IMR-90 (cell line): ENCODE results near the gene LDLRAD4. TPM values are rescaled to one million over a fixed set of nuclear protein-coding genes. Genes with fewer than 3 reads are reported as not detected.

Experiments used
- ATAC-seq: fragments of 200-7000 bp; cut with Tn5 transposase; 2 replicates; pipeline ENCODE4 v1.9.1; 2020; ENCODE audit warnings: low read depth, mild to moderate bottlenecking, moderate library complexity
- BruUV-seq: library from RNA; stranded (reverse); fragments of 400-500 nt; replicated peaks from 2 replicates; lab custom pipeline; 2021; lab: Mats Ljungman, UMichigan
- CTCF ChIA-PET: fragments of 300-600 bp; formaldehyde crosslinking; extraction: SDS; loops from one replicate; lab custom pipeline; 2021; ENCODE audit warnings: antibody characterized with exemption; lab: Yijun Ruan, JAX
- POLR2A ChIA-PET: fragments of 300-600 bp; sonication (Branson Sonifier 250); formaldehyde crosslinking; loops from one replicate; lab custom pipeline; 2022; ENCODE audit warnings: antibody characterized with exemption; ENCODE audit not compliant: unreplicated experiment; lab: Charles Lee
- DNase-seq: peaks from one replicate; pipeline ENCODE4 v3.0.0; 2013
- H2AFZ ChIP-seq: replicated peaks from 2 replicates; pipeline ENCODE3; 2013; ENCODE audit warnings: low read length, mild to moderate bottlenecking; ENCODE audit not compliant: poor library complexity
- H2AK5ac ChIP-seq: 2 replicates; pipeline ENCODE4 v1.6.1; 2013; ENCODE audit warnings: low read depth, low read length, inconsistent platforms
- H2AK9ac ChIP-seq: replicated peaks from 2 replicates; pipeline ENCODE3; 2013; ENCODE audit warnings: mild to moderate bottlenecking, low read depth, low read length, moderate library complexity; ENCODE audit not compliant: poor library complexity
- H2BK120ac ChIP-seq: 2 replicates; pipeline ENCODE4 v1.6.1; 2013; ENCODE audit warnings: low read depth, low read length, inconsistent platforms
- H2BK15ac ChIP-seq: 3 replicates; pipeline ENCODE4 v1.6.1; 2013; ENCODE audit warnings: low read depth, low read length, inconsistent platforms
- H2BK20ac ChIP-seq: 2 replicates; pipeline ENCODE4 v1.6.1; 2013; ENCODE audit warnings: low read depth, mild to moderate bottlenecking, inconsistent platforms, low read length, moderate library complexity
- H2BK5ac ChIP-seq: 2 replicates; pipeline ENCODE4 v1.6.1; 2013; ENCODE audit warnings: mild to moderate bottlenecking, low read depth, low read length, inconsistent platforms; ENCODE audit not compliant: poor library complexity, severe bottlenecking
- H3K14ac ChIP-seq: replicated peaks from 2 replicates; pipeline ENCODE4 v1.6.1; 2013; ENCODE audit warnings: low read depth, low read length, inconsistent platforms
- H3K18ac ChIP-seq: 2 replicates; pipeline ENCODE4 v1.6.1; 2013; ENCODE audit warnings: low read depth, low read length, control low read depth
- H3K23ac ChIP-seq: 2 replicates; pipeline ENCODE4 v1.6.1; 2013; ENCODE audit warnings: low read depth, low read length, inconsistent platforms
- H3K27ac ChIP-seq: 2 replicates; pipeline ENCODE4 v1.5.1; 2013; ENCODE audit warnings: mild to moderate bottlenecking, control low read depth, low read length; ENCODE audit not compliant: insufficient read depth
- H3K27me3 ChIP-seq: 2 replicates; pipeline ENCODE4 v1.6.1; 2013; ENCODE audit warnings: low read length; ENCODE audit not compliant: control insufficient read depth, insufficient read depth
- H3K36me3 ChIP-seq: 2 replicates; pipeline ENCODE4 v1.6.1; 2013; ENCODE audit warnings: low read length, mixed read lengths; ENCODE audit not compliant: control insufficient read depth, insufficient read depth
- H3K4ac ChIP-seq: 2 replicates; pipeline ENCODE4 v1.6.1; 2013; ENCODE audit warnings: low read depth, low read length, inconsistent platforms
- H3K4me1 ChIP-seq: 2 replicates; pipeline ENCODE4 v1.6.1; 2013; ENCODE audit warnings: low read length, mixed read lengths; ENCODE audit not compliant: control insufficient read depth, insufficient read depth
- H3K4me2 ChIP-seq: 2 replicates; pipeline ENCODE4 v1.6.1; 2013; ENCODE audit warnings: low read depth, mild to moderate bottlenecking, control low read depth, low read length, moderate library complexity
- H3K4me3 ChIP-seq: 2 replicates; pipeline ENCODE4 v1.5.1; 2013; ENCODE audit warnings: low read depth, mild to moderate bottlenecking, control low read depth, low read length, moderate library complexity; ENCODE audit not compliant: insufficient read depth
- H3K56ac ChIP-seq: 2 replicates; pipeline ENCODE4 v1.6.1; 2013; ENCODE audit warnings: low read length, inconsistent platforms; ENCODE audit not compliant: insufficient read depth; ENCODE audit errors: extremely low read depth
- H3K79me1 ChIP-seq, 2 experiments: 2 replicates each; pipeline ENCODE4 v1.6.1; 2013; ENCODE audit warnings: low read length in 2 of 2, inconsistent platforms in 1 of 2, low read depth in 1 of 2
- H3K9ac ChIP-seq: 2 replicates; pipeline ENCODE4 v1.6.1; 2013; ENCODE audit warnings: low read depth, low read length, control low read depth
- H3K9me1 ChIP-seq: 2 replicates; pipeline ENCODE4 v1.6.1; 2013; ENCODE audit warnings: low read length, inconsistent platforms; ENCODE audit not compliant: insufficient read depth
- H3K9me3 ChIP-seq: 2 replicates; pipeline ENCODE4 v1.6.1; 2013; ENCODE audit warnings: low read length; ENCODE audit not compliant: control insufficient read depth, insufficient read depth
- H4K20me1 ChIP-seq: 2 replicates; pipeline ENCODE4 v1.6.1; 2013; ENCODE audit warnings: low read length, inconsistent platforms; ENCODE audit not compliant: insufficient read depth
- H4K5ac ChIP-seq: 2 replicates; pipeline ENCODE4 v1.6.1; 2013; ENCODE audit warnings: mild to moderate bottlenecking, low read depth, low read length, control low read depth
- H4K8ac ChIP-seq, 2 experiments: 2 replicates each; pipeline ENCODE4 v1.6.1; 2013; ENCODE audit warnings: low read depth in 2 of 2, low read length in 2 of 2, control low read depth in 1 of 2, inconsistent platforms in 1 of 2
- H4K91ac ChIP-seq: 2 replicates; pipeline ENCODE4 v1.6.1; 2013; ENCODE audit warnings: low read depth, low read length, inconsistent platforms; ENCODE audit not compliant: insufficient read depth
- BHLHE40 ChIP-seq: fragments of 150-350 bp; IDR thresholded peaks from 2 replicates; pipeline ENCODE4 v1.6.1; 2016; ENCODE audit warnings: mild to moderate bottlenecking, low read depth, low read length
- CEBPB ChIP-seq: IDR thresholded peaks from 2 replicates; pipeline ENCODE4 v1.6.1; 2012; ENCODE audit warnings: low read depth, low read length, improper control_type of control experiment
- CHD1 ChIP-seq: IDR thresholded peaks from 2 replicates; pipeline ENCODE4 v1.6.1; 2012; ENCODE audit warnings: low read depth, low read length, improper control_type of control experiment
- FOS ChIP-seq: fragments of 150-350 bp; IDR thresholded peaks from 2 replicates; pipeline ENCODE4 v1.6.1; 2016; ENCODE audit warnings: low read depth, low read length
- MAFK ChIP-seq: IDR thresholded peaks from 2 replicates; pipeline ENCODE4 v1.6.1; 2012; ENCODE audit warnings: low read depth, low read length, improper control_type of control experiment
- MAZ ChIP-seq: IDR thresholded peaks from 2 replicates; pipeline ENCODE4 v1.6.1; 2012; ENCODE audit warnings: low read depth, mild to moderate bottlenecking, low read length, improper control_type of control experiment, moderate library complexity, borderline replicate concordance
- MXI1 ChIP-seq: IDR thresholded peaks from 2 replicates; pipeline ENCODE4 v1.6.1; 2012; ENCODE audit warnings: low read depth, mild to moderate bottlenecking, low read length, moderate library complexity, borderline replicate concordance
- NFE2L2 ChIP-seq: fragments of 150-350 bp; IDR thresholded peaks from 2 replicates; pipeline ENCODE4 v1.6.1; 2016; ENCODE audit warnings: low read depth, mild to moderate bottlenecking, low read length
- POLR2A ChIP-seq: IDR thresholded peaks from 2 replicates; pipeline ENCODE4 v1.6.1; 2012; ENCODE audit warnings: mild to moderate bottlenecking, low read depth, low read length
- RAD21 ChIP-seq: IDR thresholded peaks from 2 replicates; pipeline ENCODE4 v1.6.1; 2012; ENCODE audit warnings: low read length, improper control_type of control experiment
- RCOR1 ChIP-seq: IDR thresholded peaks from 2 replicates; pipeline ENCODE4 v1.6.1; 2012; ENCODE audit warnings: mild to moderate bottlenecking, low read length, improper control_type of control experiment; ENCODE audit not compliant: insufficient replicate concordance
- RFX5 ChIP-seq: IDR thresholded peaks from 2 replicates; pipeline ENCODE4 v1.8.0; 2012; ENCODE audit warnings: low read depth, mild to moderate bottlenecking, low read length, moderate library complexity
- SMC3 ChIP-seq: fragments of 150-350 bp; IDR thresholded peaks from 2 replicates; pipeline ENCODE4 v1.6.1; 2016; ENCODE audit warnings: low read depth, mild to moderate bottlenecking, antibody characterized with exemption, low read length, moderate library complexity
- WGBS, 2 experiments: methylation state at CpG; one replicate each; pipeline versions ENCODE4 v1.1.5 to v1.1.7; 2013; ENCODE audit warnings: missing lambda C conversion rate in 2 of 2; ENCODE audit not compliant: insufficient read length in 1 of 2; ENCODE audit errors: extremely low coverage in 2 of 2; 5-methylcytosine and 5-hydroxymethylcytosine counted together
- dilution Hi-C: fragments of 300-500 bp; cut with HindIII; formaldehyde crosslinking; loops from one replicate; pipeline ENCODE4 v1.14.3; 2018; ENCODE audit warnings: low sequenced_read_pairs; ENCODE audit not compliant: unreplicated experiment
- in situ Hi-C: fragments of 300-500 bp; cut with MboI; formaldehyde crosslinking; loops from 3 replicates; pipeline ENCODE4 v1.14.3; 2019; ENCODE audit warnings: low sequenced_read_pairs, inconsistent platforms, mixed read lengths
- intact Hi-C: fragments of 100-400 bp; cut with micrococcal nuclease; formaldehyde crosslinking; loops from 2 replicates; pipeline ENCODE4 v1.10.0; 2022
- polyA plus RNA-seq, 3 experiments: library from polyadenylated mRNA; depleted of rRNA; stranded (reverse); fragments of >200 nt; gene quantifications; 2 replicates each; pipeline ENCODE4 v1.2.3, GENCODE V29; 2012; ENCODE audit warnings: low replicate concordance in 1 of 3
- total RNA-seq: library from RNA; depleted of rRNA; stranded (reverse); fragments of >200 nt; gene quantifications from 2 replicates; pipeline ENCODE4 v1.2.3, GENCODE V29; 2012
- TF ChIP-seq, protein P1 (sequence below): fragments of 150-350 bp; IDR thresholded peaks from 2 replicates; pipeline ENCODE4 v1.6.1; 2017; ENCODE audit warnings: mild to moderate bottlenecking, antibody characterized with exemption, low read length, low read depth
- TF ChIP-seq, protein P2 (sequence below): conservative IDR thresholded peaks from 2 replicates; pipeline ENCODE4 v1.5.1; 2012; ENCODE audit warnings: mild to moderate bottlenecking, low read depth, low read length, improper control_type of control experiment
- TF ChIP-seq, protein P3 (sequence below): fragments of 150-350 bp; IDR thresholded peaks from 2 replicates; pipeline ENCODE4 v1.6.1; 2016; ENCODE audit warnings: low read depth, mild to moderate bottlenecking, low read length, moderate library complexity, borderline replicate concordance

The LDLRAD4 gene
- total and polyA plus RNA-seq, 2 of the 4 experiments (the other 2 are of a cell fraction), result not detected

DNA sequence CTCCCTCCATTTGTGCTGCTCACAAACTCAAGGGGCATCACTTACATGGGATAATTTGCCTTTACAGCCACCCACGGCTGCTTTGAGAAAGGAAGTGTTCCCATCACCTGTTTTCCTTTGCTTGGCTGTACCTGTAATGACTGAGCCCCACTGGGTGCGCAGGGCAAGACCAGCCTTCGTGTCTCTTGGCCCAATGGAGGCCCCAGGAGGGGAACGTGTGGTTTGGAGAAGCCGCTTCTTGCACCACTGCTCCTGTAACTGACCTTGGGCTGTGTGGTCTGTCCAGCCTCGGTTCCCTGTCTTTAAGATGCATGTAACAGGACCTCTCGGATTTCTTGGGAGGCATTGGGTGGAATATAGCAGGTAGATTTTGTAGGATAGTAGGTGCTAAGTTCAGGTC is 41.1 kb downstream of the LDLRAD4 start:
- H3K4ac ChIP-seq, result no peak overlapping the region
- H4K8ac ChIP-seq, result no peak overlapping the region
- in situ Hi-C loops, result no loop called here
- no peak overlapping the region for H3K4me3 ChIP-seq
- no peak overlapping the region for H3K4me2 ChIP-seq
- no peak overlapping the region for H3K56ac ChIP-seq
- ChIA-PET POLR2A (no interaction called here), CTCF (no interaction called here)
- no peak overlapping the region for H3K14ac ChIP-seq
- no peaks in the 10 kb centered on the region for H3K9me1 ChIP-seq
- H3K4me1 ChIP-seq, result no peaks in the 10 kb centered on the region
- WGBS, 2 experiments, result 21% methylated on average over 2 of the region's 7 CpGs; no CpG with 5 or more reads in 1 of the 2 experiments
- no peak overlapping the region for H4K91ac ChIP-seq
- no peak overlapping the region for H2BK20ac ChIP-seq
- no peaks in the 10 kb centered on the region for H3K9me3 ChIP-seq
- H3K9ac ChIP-seq, result no peak overlapping the region
- H3K36me3 ChIP-seq, result no peaks in the 10 kb centered on the region
- no peak overlapping the region for H3K23ac ChIP-seq
- TF ChIP-seq RFX5 (no peak), CHD1 (no peak), RCOR1 (no peak), FOS (no peak), SMC3 (no peak), CEBPB (no peak), BHLHE40 (no peak), RAD21 (no peak), POLR2A (no peak), MAFK (no peak), MAZ (no peak), NFE2L2 (no peak), MXI1 (no peak)
- TF ChIP-seq, protein P1, sequence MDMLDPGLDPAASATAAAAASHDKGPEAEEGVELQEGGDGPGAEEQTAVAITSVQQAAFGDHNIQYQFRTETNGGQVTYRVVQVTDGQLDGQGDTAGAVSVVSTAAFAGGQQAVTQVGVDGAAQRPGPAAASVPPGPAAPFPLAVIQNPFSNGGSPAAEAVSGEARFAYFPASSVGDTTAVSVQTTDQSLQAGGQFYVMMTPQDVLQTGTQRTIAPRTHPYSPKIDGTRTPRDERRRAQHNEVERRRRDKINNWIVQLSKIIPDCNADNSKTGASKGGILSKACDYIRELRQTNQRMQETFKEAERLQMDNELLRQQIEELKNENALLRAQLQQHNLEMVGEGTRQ, result no peak
- TF ChIP-seq, protein P2, sequence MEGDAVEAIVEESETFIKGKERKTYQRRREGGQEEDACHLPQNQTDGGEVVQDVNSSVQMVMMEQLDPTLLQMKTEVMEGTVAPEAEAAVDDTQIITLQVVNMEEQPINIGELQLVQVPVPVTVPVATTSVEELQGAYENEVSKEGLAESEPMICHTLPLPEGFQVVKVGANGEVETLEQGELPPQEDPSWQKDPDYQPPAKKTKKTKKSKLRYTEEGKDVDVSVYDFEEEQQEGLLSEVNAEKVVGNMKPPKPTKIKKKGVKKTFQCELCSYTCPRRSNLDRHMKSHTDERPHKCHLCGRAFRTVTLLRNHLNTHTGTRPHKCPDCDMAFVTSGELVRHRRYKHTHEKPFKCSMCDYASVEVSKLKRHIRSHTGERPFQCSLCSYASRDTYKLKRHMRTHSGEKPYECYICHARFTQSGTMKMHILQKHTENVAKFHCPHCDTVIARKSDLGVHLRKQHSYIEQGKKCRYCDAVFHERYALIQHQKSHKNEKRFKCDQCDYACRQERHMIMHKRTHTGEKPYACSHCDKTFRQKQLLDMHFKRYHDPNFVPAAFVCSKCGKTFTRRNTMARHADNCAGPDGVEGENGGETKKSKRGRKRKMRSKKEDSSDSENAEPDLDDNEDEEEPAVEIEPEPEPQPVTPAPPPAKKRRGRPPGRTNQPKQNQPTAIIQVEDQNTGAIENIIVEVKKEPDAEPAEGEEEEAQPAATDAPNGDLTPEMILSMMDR, result no peak
- TF ChIP-seq, protein P3, sequence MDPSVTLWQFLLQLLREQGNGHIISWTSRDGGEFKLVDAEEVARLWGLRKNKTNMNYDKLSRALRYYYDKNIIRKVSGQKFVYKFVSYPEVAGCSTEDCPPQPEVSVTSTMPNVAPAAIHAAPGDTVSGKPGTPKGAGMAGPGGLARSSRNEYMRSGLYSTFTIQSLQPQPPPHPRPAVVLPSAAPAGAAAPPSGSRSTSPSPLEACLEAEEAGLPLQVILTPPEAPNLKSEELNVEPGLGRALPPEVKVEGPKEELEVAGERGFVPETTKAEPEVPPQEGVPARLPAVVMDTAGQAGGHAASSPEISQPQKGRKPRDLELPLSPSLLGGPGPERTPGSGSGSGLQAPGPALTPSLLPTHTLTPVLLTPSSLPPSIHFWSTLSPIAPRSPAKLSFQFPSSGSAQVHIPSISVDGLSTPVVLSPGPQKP, result no peak
- no peaks in the 10 kb centered on the region for H4K20me1 ChIP-seq
- DNase-seq, result no peak
- H3K18ac ChIP-seq, result no peak overlapping the region
- no peak overlapping the region for H3K27ac ChIP-seq
- H2BK5ac ChIP-seq, result no peak overlapping the region
- dilution Hi-C loops, result no loop called here
- no peak overlapping the region for H2AK9ac ChIP-seq
- no TSS peak for BruUV-seq
- ATAC-seq, result no peak
- no peak overlapping the region for H2AFZ ChIP-seq
- intact Hi-C loops, result no loop called here
- no peak overlapping the region for H4K5ac ChIP-seq
- peaks cover 3% of the 10 kb centered on the region; the same call in 1 of the 2 replicates for H3K27me3 ChIP-seq
- H2BK120ac ChIP-seq, result no peak overlapping the region
- H2BK15ac ChIP-seq, result no peak overlapping the region
- no peaks in the 10 kb centered on the region for H3K79me1 ChIP-seq
- H2AK5ac ChIP-seq, result no peak overlapping the region
